GM12872 (cell line): Measurements from ENCODE around the gene ARL1.
A peak's percentile ranks its signal among the peaks of the same experiment; 100 is the strongest.

Experiments
- TF ChIP-seq, protein P1 (sequence below): IDR thresholded peaks from 3 replicates; pipeline ENCODE4 v1.5.1; 2011; ENCODE audit warnings: low read depth, mild to moderate bottlenecking, low read length, moderate library complexity; ENCODE audit not compliant: insufficient read depth

ARL1 gene

DNA sequence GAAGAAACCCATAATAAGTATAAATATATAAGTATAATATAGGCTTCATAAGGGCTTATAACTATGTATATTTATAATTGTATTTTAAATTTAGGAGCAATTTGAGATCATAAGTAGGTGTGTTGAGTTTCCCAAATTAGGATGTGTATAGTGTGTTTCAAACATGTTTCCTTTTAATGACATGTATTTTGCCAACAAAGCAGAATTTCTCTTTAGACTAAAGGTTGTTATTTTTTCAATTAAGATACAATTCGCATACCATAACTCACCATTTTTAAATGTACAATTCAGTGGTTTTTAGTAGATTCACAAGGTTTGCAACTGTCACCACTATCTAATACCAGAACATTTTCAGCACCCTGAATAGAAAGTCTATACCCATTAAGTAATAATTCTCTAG, 7.7 kb upstream of the ARL1 start:
- TF ChIP-seq, protein P1, sequence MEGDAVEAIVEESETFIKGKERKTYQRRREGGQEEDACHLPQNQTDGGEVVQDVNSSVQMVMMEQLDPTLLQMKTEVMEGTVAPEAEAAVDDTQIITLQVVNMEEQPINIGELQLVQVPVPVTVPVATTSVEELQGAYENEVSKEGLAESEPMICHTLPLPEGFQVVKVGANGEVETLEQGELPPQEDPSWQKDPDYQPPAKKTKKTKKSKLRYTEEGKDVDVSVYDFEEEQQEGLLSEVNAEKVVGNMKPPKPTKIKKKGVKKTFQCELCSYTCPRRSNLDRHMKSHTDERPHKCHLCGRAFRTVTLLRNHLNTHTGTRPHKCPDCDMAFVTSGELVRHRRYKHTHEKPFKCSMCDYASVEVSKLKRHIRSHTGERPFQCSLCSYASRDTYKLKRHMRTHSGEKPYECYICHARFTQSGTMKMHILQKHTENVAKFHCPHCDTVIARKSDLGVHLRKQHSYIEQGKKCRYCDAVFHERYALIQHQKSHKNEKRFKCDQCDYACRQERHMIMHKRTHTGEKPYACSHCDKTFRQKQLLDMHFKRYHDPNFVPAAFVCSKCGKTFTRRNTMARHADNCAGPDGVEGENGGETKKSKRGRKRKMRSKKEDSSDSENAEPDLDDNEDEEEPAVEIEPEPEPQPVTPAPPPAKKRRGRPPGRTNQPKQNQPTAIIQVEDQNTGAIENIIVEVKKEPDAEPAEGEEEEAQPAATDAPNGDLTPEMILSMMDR, result no peak

DNA sequence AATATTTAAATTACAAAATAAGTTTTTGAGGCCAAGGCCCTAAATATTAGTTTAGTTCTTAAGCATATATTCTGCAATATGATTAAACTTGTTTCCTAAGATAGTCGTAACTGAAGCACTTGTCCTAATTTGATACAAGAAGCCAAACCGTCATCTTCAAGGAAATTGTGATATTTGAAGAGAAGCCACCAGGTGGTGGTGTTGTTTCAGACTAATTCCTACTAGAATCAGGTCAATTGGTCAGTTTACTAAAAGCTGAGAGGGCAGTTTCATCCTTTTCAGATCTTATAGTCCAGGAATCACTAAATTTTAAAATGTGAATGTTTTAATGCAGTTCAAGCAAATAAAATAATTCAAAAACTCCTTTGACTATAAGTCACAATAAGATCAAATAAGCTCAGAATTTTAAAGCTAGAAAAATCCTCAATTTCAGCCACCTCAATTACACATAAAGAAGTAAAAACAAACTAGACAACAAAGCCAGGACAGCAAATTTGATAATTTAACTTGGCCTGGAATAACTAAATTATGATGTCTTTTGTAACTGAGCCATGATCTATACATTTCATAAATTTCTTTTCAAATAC, 7.1 kb upstream of the ARL1 start:
- TF ChIP-seq, protein P1, result peak; percentile 54

DNA sequence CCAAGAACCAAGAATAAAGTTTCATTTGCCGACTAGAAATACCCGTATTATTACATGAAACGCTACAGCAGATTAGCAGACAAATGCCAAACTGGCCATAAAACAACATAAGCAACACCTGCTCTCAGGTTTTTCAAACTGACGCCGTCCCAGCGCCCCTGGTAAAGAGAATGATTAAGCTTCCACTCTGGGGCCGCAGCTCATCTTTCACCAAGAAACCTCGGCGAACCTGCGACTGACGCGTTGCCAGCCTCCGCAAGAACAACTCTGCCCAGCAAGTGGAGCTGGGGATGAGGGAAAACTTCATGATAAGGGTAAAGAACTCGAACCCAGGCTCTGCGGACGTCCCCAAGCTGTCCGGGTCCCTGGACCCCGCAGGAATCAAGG, 530 bp downstream of the ARL1 start:
- TF ChIP-seq, protein P1, result no peak

DNA sequence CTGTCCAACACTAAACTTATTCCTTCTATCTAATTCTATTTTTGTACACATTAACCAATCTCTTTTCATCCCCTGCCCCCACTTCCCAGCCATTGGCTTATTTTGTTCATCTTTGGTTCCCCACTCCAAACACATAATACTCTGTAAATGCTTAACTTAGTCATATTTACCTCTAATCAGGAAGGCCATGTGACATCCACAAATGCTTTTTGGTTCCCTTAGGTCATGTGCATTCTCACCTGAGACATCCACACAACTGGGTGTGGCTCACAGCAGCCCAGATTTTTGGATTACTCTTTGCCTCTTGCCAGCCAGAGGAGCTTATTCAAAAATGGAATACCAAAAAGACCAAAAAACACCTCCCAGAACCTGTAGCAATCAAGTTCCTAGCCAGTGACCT, 28.4 kb downstream of the ARL1 start:
- TF ChIP-seq, protein P1, result no peak

DNA sequence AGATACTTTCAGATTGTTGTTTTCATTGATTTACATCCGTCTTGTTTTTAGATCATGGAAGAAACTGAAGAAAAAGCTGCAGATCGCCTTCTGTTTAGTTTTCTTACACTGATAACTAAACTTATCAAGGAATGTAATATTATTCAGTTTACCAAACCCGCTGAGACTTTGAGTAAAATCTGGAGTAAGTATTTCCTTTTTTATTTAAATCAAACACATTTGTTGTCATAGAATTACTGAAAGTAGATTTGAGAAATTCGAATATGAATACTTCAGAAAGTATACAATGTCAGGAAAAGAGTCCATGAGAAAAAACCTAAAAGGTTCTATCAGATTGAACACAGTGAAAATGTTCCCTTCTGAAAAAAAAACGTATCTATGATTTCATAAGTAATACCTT, 32.0 kb downstream of the ARL1 start:
- TF ChIP-seq, protein P1, result no peak

DNA sequence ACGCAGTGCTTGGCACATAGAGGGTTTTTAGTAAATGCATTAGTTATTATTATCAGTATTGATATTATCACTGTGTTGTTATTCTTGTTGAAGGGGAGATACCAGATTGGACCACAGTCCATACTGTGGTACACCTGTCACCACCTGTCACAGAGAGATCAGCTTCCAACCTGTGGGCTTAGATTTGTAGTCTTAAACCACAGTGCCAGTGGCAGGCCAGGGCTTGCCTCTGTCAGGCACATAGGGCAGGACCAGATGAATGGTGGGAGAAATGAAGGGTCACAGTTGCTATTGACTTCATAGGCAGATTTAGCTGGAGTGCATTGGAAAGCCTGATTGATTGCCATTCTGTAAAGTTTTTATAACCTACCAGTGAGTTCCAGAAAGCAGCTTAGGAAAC, 35.1 kb downstream of the ARL1 start:
- TF ChIP-seq, protein P1, result no peak

DNA sequence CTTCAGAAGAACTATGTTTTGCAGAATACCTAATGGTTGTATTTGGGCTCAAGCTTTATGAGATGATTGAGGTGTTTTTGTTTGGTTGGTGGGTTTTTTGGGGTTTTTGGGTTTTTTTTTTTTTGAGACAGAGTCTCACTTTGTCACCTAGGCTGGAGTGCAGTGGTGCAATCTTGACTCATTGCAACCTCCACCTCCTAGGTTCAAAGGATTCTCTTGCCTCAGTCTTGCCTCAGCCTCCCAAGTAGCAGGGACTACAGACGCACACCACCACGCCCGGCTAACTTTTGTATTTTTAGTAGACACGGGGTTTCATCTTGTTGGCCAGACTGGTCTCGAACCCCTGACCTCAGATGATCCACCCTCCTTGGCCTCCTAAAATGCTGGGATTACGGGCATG, 39.6 kb downstream of the ARL1 start:
- TF ChIP-seq, protein P1, result no peak

DNA sequence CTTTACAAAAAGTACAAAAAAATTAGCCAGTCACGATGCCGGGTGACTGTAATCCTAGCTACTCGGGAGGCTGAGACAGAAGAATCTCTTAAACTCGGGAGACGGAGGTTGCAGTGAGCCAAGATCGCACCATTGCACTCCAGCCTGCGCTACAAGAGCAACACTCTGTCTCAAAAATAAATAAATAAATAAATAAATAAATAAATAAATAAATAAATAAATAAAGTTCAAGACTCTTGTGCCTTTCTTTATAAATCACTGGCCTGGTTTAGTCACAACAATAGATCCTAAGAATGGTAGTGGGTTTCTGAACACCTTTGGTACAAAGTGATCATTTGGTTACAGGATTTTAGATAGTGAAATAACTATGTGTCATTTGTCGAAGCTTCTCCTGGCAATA, 46.1 kb downstream of the ARL1 start:
- TF ChIP-seq, protein P1, result no peak
